Duodenal mucosa (tissue), 2 donors: ENCODE measurements around the gene BLM.
"Not testable (repeated sequence)": the region's sequence is repeated elsewhere in the genome, so short reads cannot be mapped to it uniquely, and the experiment has no call there.

Source experiments
- H3K27ac ChIP-seq: one replicate; pipeline ENCODE4 v1.7.0; 2013; ENCODE audit warnings: low read depth, low read length
- H3K27me3 ChIP-seq, 2 donors: one replicate each; pipeline ENCODE4 v1.7.0; 2013; ENCODE audit warnings: low read length in 2 of 2, control low read depth in 1 of 2; ENCODE audit not compliant: insufficient read depth in 2 of 2, control insufficient read depth in 1 of 2
- H3K36me3 ChIP-seq, 2 donors: one replicate each; pipeline ENCODE4 v1.7.0; 2013; ENCODE audit warnings: low read length in 2 of 2, control low read depth in 1 of 2; ENCODE audit not compliant: insufficient read depth in 2 of 2, control insufficient read depth in 1 of 2
- H3K4me1 ChIP-seq, 2 donors: one replicate each; pipeline ENCODE4 v1.7.0; 2013; ENCODE audit warnings: low read length in 2 of 2, control low read depth in 1 of 2; ENCODE audit not compliant: insufficient read depth in 2 of 2, control insufficient read depth in 1 of 2
- H3K4me3 ChIP-seq, 2 donors: one replicate each; pipeline ENCODE4 v1.7.0; 2013; ENCODE audit warnings: low read length in 2 of 2, low read depth in 1 of 2
- H3K9ac ChIP-seq, 2 donors: one replicate each; pipeline ENCODE4 v1.7.0; 2013; ENCODE audit warnings: low read length in 2 of 2, low read depth in 1 of 2
- H3K9me3 ChIP-seq, 2 donors: one replicate each; pipeline ENCODE4 v1.7.0; 2013; ENCODE audit warnings: low read length in 2 of 2, control low read depth in 1 of 2; ENCODE audit not compliant: control insufficient read depth in 1 of 2

BLM gene

DNA sequence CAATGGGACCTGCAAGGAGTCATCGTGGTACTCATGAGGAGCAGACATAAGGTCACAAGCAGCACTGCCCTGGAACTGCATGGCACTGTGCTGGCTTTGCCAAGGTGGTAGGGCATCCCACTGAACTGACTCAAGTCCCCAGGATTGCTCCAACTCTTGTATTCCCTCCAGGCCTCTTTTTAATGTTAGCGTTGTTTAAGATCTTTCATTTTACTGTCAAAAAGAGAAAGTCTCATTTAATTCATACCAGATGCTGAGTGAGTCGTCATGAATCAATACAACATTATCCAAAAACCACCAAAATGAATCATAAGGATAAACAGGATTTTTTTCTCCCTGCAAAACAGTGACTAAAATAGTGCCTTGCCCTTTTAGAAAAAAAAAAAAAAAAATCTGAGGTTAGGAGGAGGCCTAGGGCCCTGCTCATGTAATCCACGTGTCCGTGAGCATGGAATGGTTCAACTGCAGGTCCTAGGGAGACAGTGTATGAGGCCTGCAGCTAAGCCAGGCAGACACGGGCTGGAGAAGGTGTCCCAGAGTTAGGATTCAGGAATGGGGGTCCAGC, 36.7 kb upstream of the BLM start:
- Histone ChIP-seq H3K27me3 (no peaks in the 10 kb centered on the region), H3K9ac (no peak overlapping the region), H3K36me3 (no peaks in the 10 kb centered on the region), H3K9me3 (no peaks in the 10 kb centered on the region), H3K27ac (no peak overlapping the region), H3K4me3 (no peak overlapping the region), H3K4me1 (peaks cover 5 to 8% of the 10 kb centered on the region in 2 donors)

DNA sequence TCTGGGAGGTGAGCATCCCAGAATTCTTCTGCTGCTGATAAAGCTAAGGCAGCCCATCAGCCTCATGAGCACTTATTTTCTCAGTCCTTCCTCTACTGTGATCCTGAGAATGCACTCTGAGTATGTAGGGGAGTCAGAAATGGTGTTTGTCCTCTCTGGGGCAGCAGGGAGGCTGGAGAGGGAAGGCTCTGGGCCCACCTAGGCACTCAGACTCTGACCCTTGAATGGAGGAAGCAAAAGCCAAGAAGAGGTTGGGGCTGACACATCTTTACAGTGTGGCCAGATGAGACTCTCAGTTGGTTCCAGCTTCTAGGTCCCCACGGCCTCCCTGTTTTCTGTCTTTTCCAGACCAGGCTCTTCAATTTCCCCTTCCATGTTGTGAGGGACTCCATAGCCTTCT, 36.1 kb upstream of the BLM start:
- Histone ChIP-seq H3K27me3 (no peaks in the 10 kb centered on the region), H3K4me3 (no peak overlapping the region), H3K36me3 (no peaks in the 10 kb centered on the region), H3K9me3 (no peaks in the 10 kb centered on the region), H3K9ac (no peak overlapping the region), H3K27ac (no peak overlapping the region), H3K4me1 (peaks cover 5 to 8% of the 10 kb centered on the region in 2 donors)

GRCh38 chr15:90681480-90681879, 35.7 kb upstream of the BLM start:
- H3K4me1 ChIP-seq, result peaks cover 5 to 8% of the 10 kb centered on the region in 2 donors
- H3K36me3 ChIP-seq, result no peaks in the 10 kb centered on the region
- H3K27ac ChIP-seq, result no peak overlapping the region
- H3K27me3 ChIP-seq, result no peaks in the 10 kb centered on the region
- no peak overlapping the region for H3K9ac ChIP-seq
- no peak overlapping the region for H3K4me3 ChIP-seq
- H3K9me3 ChIP-seq, result no peaks in the 10 kb centered on the region

DNA sequence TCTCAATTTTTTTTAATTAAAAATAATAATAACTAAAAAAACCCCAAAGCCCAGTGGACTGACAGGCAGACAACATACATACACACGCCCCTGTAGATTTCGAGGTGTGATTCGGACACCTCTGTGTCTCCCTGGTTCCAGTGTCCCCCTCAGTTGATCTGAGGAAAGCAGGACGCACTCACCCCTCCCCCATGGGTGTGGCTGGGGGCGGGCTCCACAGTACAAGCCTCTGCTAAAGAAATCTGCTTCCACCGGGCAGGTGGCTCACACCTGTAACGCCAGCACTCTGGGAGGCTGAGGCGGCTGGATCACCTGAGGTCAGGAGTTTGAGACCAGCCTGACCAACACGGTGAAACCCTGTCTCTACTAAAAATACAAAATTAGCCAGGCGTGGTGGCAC, 33.8 kb upstream of the BLM start:
- Histone ChIP-seq H3K4me1 (peaks cover 0 to under 1% of the 10 kb centered on the region in 2 donors), H3K36me3 (no peaks in the 10 kb centered on the region), H3K9ac (no peak overlapping the region)

DNA sequence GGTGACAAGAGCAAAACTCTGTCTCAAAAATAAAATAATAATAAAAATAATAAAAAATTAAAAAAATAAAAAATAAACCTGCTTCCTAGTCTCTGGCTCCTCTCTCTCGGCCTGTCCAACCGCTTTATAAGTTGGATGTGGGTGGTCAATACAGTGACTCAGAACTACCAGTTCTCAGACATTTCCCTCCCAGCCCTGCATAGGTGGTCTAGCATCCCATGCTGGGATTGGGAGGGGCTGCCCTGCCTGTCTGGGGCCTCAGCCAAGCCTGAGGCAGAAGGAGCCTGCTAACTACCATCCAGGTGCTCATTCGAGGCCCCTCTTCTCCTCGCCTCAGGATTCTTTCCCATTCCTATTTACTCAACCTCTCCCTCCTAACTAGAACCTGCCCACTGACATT, 33.3 kb upstream of the BLM start:
- Histone ChIP-seq H3K27me3 (no peaks in the 10 kb centered on the region), H3K4me1 (no peaks in the 10 kb centered on the region), H3K27ac (no peak overlapping the region), H3K9ac (no peak overlapping the region), H3K36me3 (no peaks in the 10 kb centered on the region), H3K9me3 (no peaks in the 10 kb centered on the region), H3K4me3 (no peak overlapping the region)

More for the DNA sequence above, 33.8 kb upstream of the BLM start:
- Histone ChIP-seq H3K27ac (no peak overlapping the region), H3K4me3 (no peak overlapping the region), H3K27me3 (no peaks in the 10 kb centered on the region), H3K9me3 (no peaks in the 10 kb centered on the region)

DNA sequence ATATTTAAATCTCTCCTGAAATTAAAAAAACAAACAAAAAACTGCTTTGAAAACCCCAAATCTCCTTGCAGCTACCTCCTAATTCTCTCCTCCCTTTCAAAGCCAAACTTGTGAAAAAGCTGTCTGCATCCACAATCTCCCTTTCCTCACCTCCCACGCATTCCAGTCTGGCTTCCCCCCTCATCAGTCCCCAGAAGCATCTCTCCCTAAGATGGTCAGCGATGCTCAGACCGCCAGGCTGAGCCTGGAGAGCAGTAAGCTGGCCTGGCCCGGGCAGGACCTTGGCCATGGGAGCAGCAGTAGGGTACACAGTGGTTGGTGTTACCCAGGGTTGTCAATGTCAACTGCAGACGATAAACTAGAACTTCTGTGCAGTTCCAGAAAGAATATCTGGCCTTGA, 32.9 kb upstream of the BLM start:
- no peaks in the 10 kb centered on the region for H3K4me1 ChIP-seq
- H3K27me3 ChIP-seq, result no peaks in the 10 kb centered on the region
- H3K9me3 ChIP-seq, result no peaks in the 10 kb centered on the region
- no peak overlapping the region for H3K4me3 ChIP-seq
- H3K9ac ChIP-seq, result no peak overlapping the region
- H3K27ac ChIP-seq, result no peak overlapping the region
- H3K36me3 ChIP-seq, result no peaks in the 10 kb centered on the region

DNA sequence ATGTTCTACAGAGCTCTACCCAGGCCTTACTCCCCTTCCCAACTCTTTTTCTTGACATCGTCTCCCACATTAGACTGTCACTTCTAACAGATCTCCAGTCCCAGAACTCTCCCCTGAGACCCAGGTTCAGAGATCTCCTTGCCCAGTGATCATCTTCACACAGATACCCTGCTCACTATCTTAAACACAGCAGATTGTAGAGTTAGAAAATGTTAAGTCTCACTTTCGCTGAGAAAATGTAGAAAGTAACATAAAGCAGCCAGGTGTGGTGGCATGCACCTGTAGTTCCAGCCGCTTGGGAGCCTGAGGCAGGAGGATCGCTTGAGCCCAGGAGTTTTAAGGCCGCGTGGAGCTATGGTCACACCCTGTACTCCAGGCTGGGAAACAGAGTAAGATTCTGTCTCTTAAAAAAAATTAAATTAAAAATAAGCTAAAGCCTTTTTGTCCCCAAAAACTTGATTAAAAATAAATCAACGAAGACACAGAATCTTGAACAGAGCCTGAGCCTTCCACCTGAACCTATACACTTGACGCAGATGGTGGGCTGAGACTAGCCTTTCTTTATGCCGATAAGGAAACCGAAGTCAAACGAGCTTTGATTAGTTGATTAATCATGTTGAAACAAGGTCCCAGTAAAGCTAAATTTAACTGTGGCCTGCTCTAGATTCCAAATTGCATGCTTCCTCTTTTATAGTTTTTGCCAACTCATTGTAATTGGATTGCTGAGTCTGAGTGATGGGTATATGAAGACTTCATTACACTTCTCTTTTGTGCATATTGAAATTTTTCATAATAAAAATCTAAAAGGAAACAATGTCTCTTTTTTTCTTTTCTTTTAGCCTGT, 31.3 kb upstream of the BLM start:
- no peak overlapping the region for H3K4me3 ChIP-seq
- H3K27me3 ChIP-seq, result no peaks in the 10 kb centered on the region
- H3K36me3 ChIP-seq, result no peaks in the 10 kb centered on the region
- no peak overlapping the region for H3K9ac ChIP-seq
- H3K27ac ChIP-seq, result no peak overlapping the region
- H3K4me1 ChIP-seq, result no peaks in the 10 kb centered on the region
- H3K9me3 ChIP-seq, result no peaks in the 10 kb centered on the region

GRCh38 chr15:90686435-90687218, 30.5 kb upstream of the BLM start:
- H3K9me3 ChIP-seq, result no peaks in the 10 kb centered on the region
- no peak overlapping the region for H3K27ac ChIP-seq
- no peak overlapping the region for H3K4me3 ChIP-seq
- no peak overlapping the region for H3K9ac ChIP-seq
- H3K36me3 ChIP-seq, result no peaks in the 10 kb centered on the region
- no peaks in the 10 kb centered on the region for H3K27me3 ChIP-seq
- H3K4me1 ChIP-seq, result no peaks in the 10 kb centered on the region

DNA sequence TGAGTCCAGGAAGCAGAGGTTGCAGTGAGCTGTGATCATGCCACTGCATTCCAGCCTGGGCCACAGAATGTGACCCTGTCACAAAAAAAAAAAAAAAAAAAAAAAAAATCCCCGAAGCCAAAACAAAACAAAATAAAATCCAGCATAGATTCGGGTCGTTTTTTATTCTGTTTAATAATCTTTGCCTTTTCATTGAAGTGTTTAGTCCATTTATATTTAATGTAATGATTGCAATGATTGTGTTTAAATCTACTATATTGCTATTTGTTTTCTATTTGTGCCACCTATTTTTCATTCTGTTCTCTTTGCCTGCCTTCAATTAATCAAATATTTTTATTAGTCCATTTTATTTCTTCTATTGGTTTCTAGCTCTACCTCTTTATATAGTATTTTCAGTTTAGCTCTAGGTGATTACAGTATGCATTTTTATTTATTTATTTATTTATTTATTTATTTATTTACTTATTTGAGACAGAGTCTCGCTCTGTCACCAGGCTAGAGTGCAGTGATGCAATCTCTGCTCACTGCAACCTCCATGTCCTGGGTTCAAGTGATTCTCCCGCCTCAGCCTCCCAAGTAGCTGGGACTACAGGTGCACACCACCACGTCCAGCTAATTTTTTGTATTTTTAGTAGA, 27.7 kb upstream of the BLM start:
- not testable (repeated sequence) for H3K4me1 ChIP-seq, H3K4me3 ChIP-seq, H3K9me3 ChIP-seq, H3K36me3 ChIP-seq, H3K9ac ChIP-seq, H3K27ac ChIP-seq, H3K27me3 ChIP-seq

GRCh38 chr15:90690585-90690984, 26.6 kb upstream of the BLM start:
- Histone ChIP-seq H3K9me3 (no peaks in the 10 kb centered on the region), H3K4me1 (no peaks in the 10 kb centered on the region), H3K27me3 (no peaks in the 10 kb centered on the region), H3K9ac (no peak overlapping the region), H3K36me3 (no peaks in the 10 kb centered on the region), H3K4me3 (no peak overlapping the region), H3K27ac (no peak overlapping the region)
